ENCODE data around the gene IRF2.

IRF2 gene

GRCh38 chr4:184385705-184386141 lies 88.6 kb downstream of the IRF2 start:
- no peak for DNase-seq

DNA sequence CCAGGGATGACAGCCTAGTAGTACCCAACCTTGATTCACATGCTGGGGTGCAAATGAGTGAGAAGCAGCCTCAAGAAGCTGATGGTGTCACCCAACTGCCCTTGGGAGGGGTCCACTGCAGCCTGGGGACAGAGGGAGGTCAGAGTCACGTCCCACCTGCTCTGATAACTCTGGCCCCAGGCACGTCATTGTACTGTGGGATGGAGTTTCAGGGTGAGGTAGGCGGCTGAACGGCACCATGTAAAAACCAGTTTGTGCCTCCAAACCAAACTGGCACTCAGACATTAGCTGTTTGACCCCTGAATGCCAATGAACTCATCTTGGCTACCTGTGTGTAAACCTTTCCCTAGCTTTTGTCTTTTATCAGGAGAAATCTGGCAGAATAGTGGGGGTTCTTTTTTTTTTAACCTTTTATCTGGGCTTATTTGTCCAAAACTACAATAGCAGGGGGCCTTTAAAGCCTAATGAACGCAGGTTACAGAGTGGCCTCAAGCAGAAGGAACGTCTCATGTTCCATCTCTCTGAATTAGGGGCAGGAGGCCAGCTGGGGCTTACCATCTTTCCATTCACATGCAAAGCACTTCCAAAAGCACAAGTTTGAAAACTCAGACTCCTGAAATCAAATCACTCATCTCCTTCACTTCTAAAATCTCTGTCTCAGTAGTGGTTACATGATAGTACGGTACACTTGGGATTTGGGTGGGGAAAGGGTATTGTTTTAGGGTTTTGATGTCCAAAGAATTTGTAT lies 89.4 kb downstream of the IRF2 start:
- no peak for DNase-seq

- peak; percentile 77 for DNase-seq
These were observed 90.1 kb downstream of the IRF2 start for GRCh38 chr4:184384056-184384809.

DNA sequence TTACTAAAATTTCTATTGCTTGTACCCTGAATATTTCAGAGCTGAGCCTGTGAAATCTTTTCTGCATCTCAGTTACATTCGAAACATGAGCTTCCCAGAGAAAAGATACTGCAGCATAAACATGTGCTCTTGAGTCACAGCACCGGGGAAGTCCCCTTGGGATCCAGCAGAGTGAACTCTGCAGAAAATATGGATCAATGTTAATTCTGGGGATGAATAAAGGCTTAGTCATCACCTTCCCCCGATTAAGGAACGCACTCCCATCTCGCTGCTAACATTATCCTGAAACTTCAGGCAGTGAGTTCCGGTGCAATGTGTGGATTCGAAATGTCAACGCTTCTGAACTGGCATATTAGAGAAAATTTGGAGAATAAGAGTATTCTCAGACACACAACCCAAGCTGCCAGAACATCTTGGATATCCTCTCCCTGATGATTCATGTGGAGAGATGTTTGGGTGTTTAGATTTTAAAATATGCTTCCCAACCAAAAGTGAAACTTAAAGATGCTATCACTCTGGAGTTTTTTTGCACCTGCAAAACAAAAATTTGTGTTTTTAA lies 90.8 kb downstream of the IRF2 start:
- DNase-seq, result peak; percentile 92

GRCh38 chr4:184382189-184382846 lies 92.0 kb downstream of the IRF2 start:
- DNase-seq, result peak; percentile 47

- no peak for DNase-seq
These were observed 93.6 kb downstream of the IRF2 start for GRCh38 chr4:184380707-184381106.

GRCh38 chr4:184380214-184380613 lies 94.1 kb downstream of the IRF2 start:
- peak; percentile 58 for DNase-seq

DNA sequence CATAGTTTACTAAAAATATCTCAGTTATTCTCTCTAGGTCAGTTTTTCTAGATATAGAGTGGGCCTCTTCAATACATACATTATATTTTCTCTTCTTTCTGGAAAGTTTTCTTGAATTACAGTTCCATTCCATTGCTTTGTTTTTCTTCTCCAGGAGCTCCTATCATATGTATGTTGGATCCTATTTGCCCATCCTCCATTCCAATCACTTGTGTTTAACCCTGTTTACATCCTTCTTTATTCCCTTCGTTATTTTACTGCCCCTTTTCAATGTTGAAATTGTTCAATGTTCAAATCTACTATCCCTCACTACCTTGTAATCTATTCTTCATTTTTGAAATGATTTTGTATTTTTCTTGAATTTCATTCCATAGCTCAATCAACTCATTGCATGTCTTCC lies 97.4 kb downstream of the IRF2 start:
- no peak for DNase-seq

DNA sequence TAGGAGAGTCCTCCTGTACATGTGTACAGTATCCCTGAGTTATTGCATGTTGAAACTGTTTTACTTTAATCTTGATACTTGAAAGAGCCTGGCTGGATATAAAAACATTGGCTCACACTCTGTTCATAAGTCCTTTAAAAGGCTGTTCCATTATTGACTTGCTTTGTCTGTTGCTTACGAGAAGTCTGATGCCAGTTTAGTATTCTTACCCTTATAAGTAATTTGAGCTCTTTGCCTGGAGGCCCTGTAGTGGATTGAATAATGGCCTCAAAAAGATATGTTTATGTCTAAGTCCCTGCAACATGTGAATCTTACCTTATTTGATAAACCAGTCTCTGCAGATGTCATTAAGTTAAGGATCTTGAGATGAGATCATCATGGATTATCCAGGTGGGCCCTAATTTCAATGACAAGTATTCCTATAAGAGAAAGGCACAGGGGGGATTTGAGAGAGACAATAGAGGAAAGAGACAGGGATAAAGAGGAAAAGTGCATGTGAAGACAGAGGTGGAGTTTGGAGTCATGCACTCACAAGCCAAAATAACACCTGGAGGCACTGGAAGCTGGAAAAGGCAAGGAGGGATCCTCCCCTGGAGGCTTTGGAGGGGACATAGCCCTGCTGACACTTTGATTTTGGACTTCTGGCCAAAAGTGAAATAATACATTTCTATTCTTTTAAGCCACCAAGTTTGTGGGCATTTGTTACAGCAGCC lies 98.1 kb downstream of the IRF2 start:
- no peak for DNase-seq

GRCh38 chr4:184375623-184376022 lies 98.7 kb downstream of the IRF2 start:
- peak; percentile 62 for DNase-seq

DNA sequence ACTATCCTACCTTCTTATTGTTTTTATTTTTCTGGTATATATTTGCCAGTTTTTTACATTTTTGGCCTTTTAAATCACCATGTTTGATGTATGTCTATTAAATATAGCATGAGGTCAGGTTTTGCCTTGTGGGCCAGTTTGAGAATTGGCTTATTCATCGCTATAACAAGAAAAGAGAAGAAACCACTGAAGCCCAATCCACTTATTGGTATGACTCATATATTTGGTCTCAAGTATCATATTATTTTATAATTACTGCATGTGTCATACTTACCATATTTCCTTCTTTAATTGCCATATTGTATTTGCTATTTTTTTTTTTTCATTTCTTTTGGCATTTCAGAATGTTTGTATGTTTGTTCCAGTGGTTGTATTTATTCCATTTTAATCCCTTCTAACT lies 99.3 kb downstream of the IRF2 start:
- no peak for DNase-seq

DNA sequence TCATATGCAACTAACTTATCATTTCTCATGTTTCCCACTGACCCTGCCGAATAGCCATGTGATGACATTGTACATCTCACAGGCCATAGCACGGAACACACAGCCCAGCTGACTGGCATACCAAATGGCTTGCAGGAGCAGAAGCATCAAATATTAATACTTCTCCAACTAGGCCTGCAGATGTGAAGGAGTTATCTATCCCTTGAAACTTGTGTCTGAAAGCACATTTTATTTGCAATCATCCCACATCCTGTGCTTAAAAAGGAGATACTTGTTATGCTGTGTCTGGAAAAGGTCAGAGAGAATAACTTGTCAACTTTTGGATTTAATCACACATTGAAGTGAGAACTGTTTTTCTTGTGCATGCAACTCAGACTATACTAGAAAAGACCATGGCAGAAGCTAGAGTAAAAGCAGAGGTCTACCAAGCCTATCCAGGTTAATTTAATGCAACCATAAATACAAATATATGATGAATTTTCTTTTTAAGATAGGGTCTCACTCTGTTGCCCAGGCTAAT lies 100.4 kb downstream of the IRF2 start:
- no peak for DNase-seq

GRCh38 chr4:184371390-184371787 lies 103.0 kb downstream of the IRF2 start:
- DNase-seq, result no peak

DNA sequence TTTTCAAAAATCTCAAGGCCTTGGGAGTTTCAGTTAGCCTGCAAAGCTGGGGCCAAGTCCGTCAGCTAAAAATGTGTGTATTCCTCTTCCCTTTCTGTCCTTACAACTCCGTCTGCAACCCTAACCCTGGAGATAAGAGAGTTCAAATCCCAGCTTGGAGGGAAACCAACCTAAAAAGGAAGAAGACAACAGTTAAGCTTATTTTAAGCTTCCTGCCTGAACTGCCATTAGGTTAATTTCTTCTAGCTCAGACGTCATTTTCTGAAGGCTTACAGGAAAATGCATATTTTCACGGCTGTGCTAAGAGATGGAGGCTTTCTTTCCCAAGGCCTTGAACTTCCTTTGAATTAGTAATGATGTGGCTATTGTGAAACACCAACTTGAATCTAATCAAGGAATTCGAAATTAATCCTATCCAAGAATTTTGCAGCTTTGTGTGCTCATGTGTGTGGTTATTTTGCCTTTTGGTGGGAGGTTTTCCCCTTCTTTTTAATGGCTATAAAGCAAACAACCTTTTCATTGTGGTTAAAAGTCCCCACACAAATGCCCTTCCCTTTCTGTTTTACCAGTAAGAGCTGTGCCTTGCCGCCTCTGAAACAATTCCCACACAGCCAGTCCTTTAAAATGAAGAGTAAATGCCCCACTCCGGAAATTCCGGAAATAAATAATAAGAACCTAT lies 103.5 kb downstream of the IRF2 start:
- DNase-seq, result no peak

GRCh38 chr4:184369871-184370270 lies 104.5 kb downstream of the IRF2 start:
- no peak for DNase-seq

DNA sequence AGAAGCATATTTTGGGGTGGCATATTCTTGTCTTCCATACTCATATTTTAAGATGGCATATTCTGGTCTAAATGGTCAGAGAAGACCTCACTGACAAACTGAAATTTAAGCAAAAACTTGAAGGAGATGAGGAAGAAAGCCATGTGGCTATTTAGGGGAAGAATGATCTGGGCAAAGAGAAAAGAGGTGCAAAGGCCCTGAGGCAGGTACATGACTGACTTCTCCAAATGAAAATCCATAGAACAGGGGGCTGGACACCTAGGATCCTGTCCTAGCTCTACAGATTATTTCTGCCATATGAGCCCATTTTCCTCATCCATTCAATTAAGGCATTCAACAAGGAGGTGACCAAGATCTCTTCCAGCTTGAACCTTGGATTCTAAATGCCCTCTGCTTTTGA lies 105.6 kb downstream of the IRF2 start:
- DNase-seq, result no peak

- DNase-seq, result no peak
These were observed 106.1 kb downstream of the IRF2 start for GRCh38 chr4:184368290-184368689.

DNA sequence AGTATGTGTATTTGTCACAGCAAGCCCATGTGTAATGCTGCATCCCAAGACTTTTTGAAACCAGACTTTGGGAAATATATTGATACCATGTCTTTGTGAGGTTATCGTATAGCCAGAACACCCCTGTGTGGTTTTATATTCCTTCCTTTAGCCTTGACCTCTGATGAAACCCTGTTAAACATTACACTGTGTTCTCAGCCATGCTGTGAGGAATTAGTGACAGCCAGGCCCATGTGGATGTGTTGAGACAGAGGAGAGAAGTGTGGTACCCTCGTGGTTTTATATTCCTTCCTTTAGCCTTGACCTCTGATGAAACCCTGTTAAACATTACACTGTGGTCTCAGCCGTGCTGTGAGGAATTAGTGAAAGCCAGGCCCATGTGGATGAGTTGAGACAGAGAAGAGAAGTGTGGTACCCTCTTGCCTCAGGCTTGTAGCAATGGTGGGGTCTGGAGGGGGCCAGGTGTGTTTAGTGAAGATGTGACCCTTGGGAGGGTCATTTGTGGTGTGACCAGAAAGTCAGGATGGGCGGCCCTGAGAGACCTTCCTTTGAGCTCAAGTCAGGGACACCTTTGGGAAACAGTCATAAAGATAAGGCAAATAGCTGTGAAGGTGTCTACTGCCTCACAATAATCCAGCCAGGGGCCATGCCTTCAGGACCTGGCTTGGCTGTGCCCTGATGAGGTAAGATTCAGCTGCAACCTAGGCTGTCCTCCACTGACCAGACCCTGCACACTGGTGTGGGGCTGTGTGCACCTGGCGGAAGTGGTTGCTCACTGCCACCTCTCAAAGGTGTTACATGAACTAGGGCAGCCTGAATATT lies 110.0 kb downstream of the IRF2 start:
- peak; percentile 72 for DNase-seq

- DNase-seq, result no peak
These were observed 111.1 kb downstream of the IRF2 start for GRCh38 chr4:184363258-184363657.

- peak; percentile 94 for DNase-seq
These were observed 112.0 kb downstream of the IRF2 start for GRCh38 chr4:184362396-184362795.

DNA sequence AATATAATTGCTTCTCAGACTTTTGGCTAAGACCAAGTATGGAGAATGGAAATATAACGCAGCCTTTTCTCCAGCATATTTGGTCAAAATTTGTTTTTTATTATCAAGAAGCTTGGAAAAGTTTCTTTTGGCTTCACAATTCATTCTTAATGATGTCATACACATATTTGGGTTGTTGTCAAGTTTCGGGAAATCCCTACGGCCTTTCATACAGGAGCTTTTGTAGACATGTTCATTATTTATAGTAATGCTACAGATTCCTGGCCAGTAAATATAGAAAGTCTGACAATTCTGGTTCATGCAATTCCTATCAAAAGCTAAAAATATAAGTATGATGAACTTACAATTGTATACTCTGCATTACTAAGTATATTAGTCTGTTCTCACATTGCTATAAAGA lies 112.9 kb downstream of the IRF2 start:
- peak; percentile 50 for DNase-seq
